ENCODE measurements around the gene IPO4. TPM values are rescaled to one million over a fixed set of nuclear protein-coding genes. Genes with fewer than 3 reads are reported as not detected.

Gene IPO4
- total and polyA plus RNA-seq, 3 experiments from 2014 or later, result 20.9 to 172 (median 164) TPM

GRCh38 chr14:24155100-24155499 is 33.5 kb downstream of the IPO4 start:
- no peaks in the 10 kb centered on the region for H3K9me3 ChIP-seq (ENCODE audit: low read length)
- H3K4me1 ChIP-seq (ENCODE audit: insufficient read depth, low read length), result peaks cover 3% of the 10 kb centered on the region
- no peak overlapping the region for H3K4me3 ChIP-seq (ENCODE audit: low read length)
- peak overlapping the region in 4 of 8 donors; percentile 24 to 91 (median 83) for H3K27ac Mint-ChIP-seq
- H3K36me3 Mint-ChIP-seq, result peaks cover 12 to 71% (median 14%) of the 10 kb centered on the region in 3 donors
- no peaks in the 10 kb centered on the region for H3K9me3 Mint-ChIP-seq
- DNase-seq, result no peak
- H3K4me3 Mint-ChIP-seq, result no peak overlapping the region
- H3K36me3 ChIP-seq (ENCODE audit: insufficient read depth, low read length), result peaks cover 56% of the 10 kb centered on the region
- H3K27me3 Mint-ChIP-seq, result no peaks in the 10 kb centered on the region
- POLR2A ChIA-PET, result interaction anchor here (0.6 kb wide), 2 partner anchors 14 to 103 kb away, joined by 3 read pairs; no protein-coding TSS in a partner anchor
- no peak overlapping the region for H3K27ac ChIP-seq (ENCODE audit: low read depth, low read length)
- CTCF ChIA-PET, result interaction anchor here (1.8 kb wide), 1 partner anchor 46 kb away, joined by 5 read pairs; no protein-coding TSS in a partner anchor
- H3K27me3 ChIP-seq (ENCODE audit: insufficient read depth, low read length, poor library complexity, severe bottlenecking), result no peaks in the 10 kb centered on the region
- peaks cover 8 to 21% (median 13%) of the 10 kb centered on the region in 3 donors for H3K4me1 Mint-ChIP-seq

- no peaks in the 10 kb centered on the region for H3K9me3 Mint-ChIP-seq
- H3K4me1 Mint-ChIP-seq, result peaks cover 22 to 40% (median 31%) of the 10 kb centered on the region in 3 donors
- H3K36me3 Mint-ChIP-seq, result peaks cover 8 to 74% (median 10%) of the 10 kb centered on the region in 3 donors
- POLR2A ChIA-PET, result interaction anchor here (0.5 kb wide), 2 partner anchors 24 to 1580 kb away, joined by 4 to 8 read pairs; no protein-coding TSS in a partner anchor
- H3K4me3 Mint-ChIP-seq, result peak overlapping the region in 2 of 7 donors; percentile 36 to 98
- peak overlapping the region in 1 of 8 donors; percentile 61 for H3K27ac Mint-ChIP-seq
- Histone ChIP-seq H3K4me3 (ENCODE audit: low read length) (no peak overlapping the region), H3K4me1 (ENCODE audit: insufficient read depth, low read length) (peaks cover 26% of the 10 kb centered on the region), H3K36me3 (ENCODE audit: insufficient read depth, low read length) (peaks cover 56% of the 10 kb centered on the region), H3K9me3 (ENCODE audit: low read length) (no peaks in the 10 kb centered on the region), H3K27me3 (ENCODE audit: insufficient read depth, low read length, poor library complexity, severe bottlenecking) (no peaks in the 10 kb centered on the region), H3K27ac (ENCODE audit: low read depth, low read length) (no peak overlapping the region)
- H3K27me3 Mint-ChIP-seq, result no peaks in the 10 kb centered on the region
- DNase-seq, result no peak
- CTCF ChIA-PET, result interaction anchor here (0.9 to 3.7 kb wide), 6 partner anchors 9 to 93 kb away, joined by 3 to 36 read pairs (median 4); partner anchors contain the start of genes EMC9, IRF9 and PSME1
These were observed 37.1 kb downstream of the IPO4 start for GRCh38 chr14:24151404-24152080.

- Histone ChIP-seq H3K9me3 (ENCODE audit: low read length) (no peaks in the 10 kb centered on the region), H3K27me3 (ENCODE audit: insufficient read depth, low read length, poor library complexity, severe bottlenecking) (no peaks in the 10 kb centered on the region), H3K4me3 (ENCODE audit: low read length) (no peak overlapping the region), H3K4me1 (ENCODE audit: insufficient read depth, low read length) (peaks cover 27% of the 10 kb centered on the region), H3K27ac (ENCODE audit: low read depth, low read length) (no peak overlapping the region), H3K36me3 (ENCODE audit: insufficient read depth, low read length) (peaks cover 56% of the 10 kb centered on the region)
- Mint-ChIP-seq H3K4me1 (peaks cover 27 to 44% (median 36%) of the 10 kb centered on the region in 3 donors), H3K4me3 (peak overlapping the region in 2 of 7 donors; percentile 36 to 98), H3K27ac (peak overlapping the region in 1 of 8 donors; percentile 23), H3K36me3 (peaks cover 8 to 76% (median 10%) of the 10 kb centered on the region in 3 donors), H3K27me3 (no peaks in the 10 kb centered on the region), H3K9me3 (no peaks in the 10 kb centered on the region)
- ChIA-PET CTCF (interaction anchor here (0.9 to 3.7 kb wide), 5 partner anchors 10 to 70 kb away, joined by 3 to 36 read pairs (median 4); partner anchors contain the start of genes EMC9, IRF9 and PSME1), POLR2A (interaction anchor here (0.5 kb wide), 1 partner anchor 1580 kb away, joined by 8 read pairs; no protein-coding TSS in a partner anchor)
- DNase-seq, result no peak
These were observed 37.6 kb downstream of the IPO4 start for GRCh38 chr14:24150993-24151392.

GRCh38 chr14:24150567-24150966 is 38.0 kb downstream of the IPO4 start:
- CTCF ChIA-PET, result interaction anchor here (0.9 to 3.7 kb wide), 5 partner anchors 10 to 70 kb away, joined by 3 to 36 read pairs (median 4); partner anchors contain the start of genes EMC9, IRF9 and PSME1
- no peaks in the 10 kb centered on the region for H3K27me3 ChIP-seq (ENCODE audit: insufficient read depth, low read length, poor library complexity, severe bottlenecking)
- H3K4me3 ChIP-seq (ENCODE audit: low read length), result no peak overlapping the region
- Mint-ChIP-seq H3K4me3 (peak overlapping the region in 1 of 7 donors; percentile 98), H3K27ac (peak overlapping the region in 2 of 8 donors; percentile 23 to 75), H3K36me3 (peaks cover 4 to 76% (median 6%) of the 10 kb centered on the region in 3 donors), H3K27me3 (no peaks in the 10 kb centered on the region), H3K4me1 (peaks cover 31 to 49% (median 40%) of the 10 kb centered on the region in 3 donors), H3K9me3 (no peaks in the 10 kb centered on the region)
- peaks cover 31% of the 10 kb centered on the region for H3K4me1 ChIP-seq (ENCODE audit: insufficient read depth, low read length)
- DNase-seq, result no peak
- POLR2A ChIA-PET, result interaction anchor here (0.5 kb wide), 1 partner anchor 1579 kb away, joined by 8 read pairs; no protein-coding TSS in a partner anchor
- peaks cover 52% of the 10 kb centered on the region for H3K36me3 ChIP-seq (ENCODE audit: insufficient read depth, low read length)
- H3K9me3 ChIP-seq (ENCODE audit: low read length), result no peaks in the 10 kb centered on the region
- no peak overlapping the region for H3K27ac ChIP-seq (ENCODE audit: low read depth, low read length)

GRCh38 chr14:24150061-24150460 is 38.6 kb downstream of the IPO4 start:
- peak overlapping the region in 2 of 7 donors; percentile 12 to 98 for H3K4me3 Mint-ChIP-seq
- peaks cover 35 to 54% (median 45%) of the 10 kb centered on the region in 3 donors for H3K4me1 Mint-ChIP-seq
- no peak overlapping the region for H3K27ac ChIP-seq (ENCODE audit: low read depth, low read length)
- ChIA-PET POLR2A (interaction anchor here (0.6 kb wide), 1 partner anchor 27 kb away, joined by 3 read pairs; no protein-coding TSS in a partner anchor), CTCF (interaction anchor here (1.1 to 3.7 kb wide), 4 partner anchors 11 to 69 kb away, joined by 3 to 36 read pairs (median 6); partner anchors contain the start of genes IRF9 and PSME1)
- peaks cover 48% of the 10 kb centered on the region for H3K36me3 ChIP-seq (ENCODE audit: insufficient read depth, low read length)
- no peaks in the 10 kb centered on the region for H3K27me3 Mint-ChIP-seq
- peaks cover 3 to 72% (median 3%) of the 10 kb centered on the region in 3 donors for H3K36me3 Mint-ChIP-seq
- H3K9me3 ChIP-seq (ENCODE audit: low read length), result no peaks in the 10 kb centered on the region
- H3K4me1 ChIP-seq (ENCODE audit: insufficient read depth, low read length), result peaks cover 36% of the 10 kb centered on the region
- H3K27me3 ChIP-seq (ENCODE audit: insufficient read depth, low read length, poor library complexity, severe bottlenecking), result no peaks in the 10 kb centered on the region
- no peak overlapping the region for H3K27ac Mint-ChIP-seq
- no peaks in the 10 kb centered on the region for H3K9me3 Mint-ChIP-seq
- no peak for DNase-seq
- H3K4me3 ChIP-seq (ENCODE audit: low read length), result no peak overlapping the region

GRCh38 chr14:24149302-24149969 is 39.2 kb downstream of the IPO4 start:
- Mint-ChIP-seq H3K4me1 (peaks cover 37 to 56% (median 51%) of the 10 kb centered on the region in 3 donors), H3K36me3 (peaks cover under 1 to 70% (median 4%) of the 10 kb centered on the region in 3 donors), H3K27me3 (no peaks in the 10 kb centered on the region), H3K27ac (peak overlapping the region in 5 of 8 donors; percentile 40 to 96 (median 79)), H3K4me3 (peak overlapping the region; percentile 23 to 98 (median 85)), H3K9me3 (no peaks in the 10 kb centered on the region)
- POLR2A ChIA-PET, result interaction anchor here (0.6 kb wide), 1 partner anchor 27 kb away, joined by 3 read pairs; no protein-coding TSS in a partner anchor
- Histone ChIP-seq H3K27ac (ENCODE audit: low read depth, low read length) (no peak overlapping the region), H3K27me3 (ENCODE audit: insufficient read depth, low read length, poor library complexity, severe bottlenecking) (no peaks in the 10 kb centered on the region), H3K4me1 (ENCODE audit: insufficient read depth, low read length) (peaks cover 43% of the 10 kb centered on the region), H3K36me3 (ENCODE audit: insufficient read depth, low read length) (peaks cover 48% of the 10 kb centered on the region), H3K4me3 (ENCODE audit: low read length) (no peak overlapping the region), H3K9me3 (ENCODE audit: low read length) (no peaks in the 10 kb centered on the region)
- CTCF ChIA-PET, result interaction anchor here (1.4 to 3.7 kb wide), 4 partner anchors 11 to 68 kb away, joined by 3 to 36 read pairs (median 6); partner anchors contain the start of genes IPO4 and IRF9
- no peak for DNase-seq

GRCh38 chr14:24147761-24148428 is 40.7 kb downstream of the IPO4 start:
- DNase-seq, result no peak
- H3K36me3 ChIP-seq (ENCODE audit: insufficient read depth, low read length), result peaks cover 59% of the 10 kb centered on the region
- H3K4me1 Mint-ChIP-seq, result peaks cover 45 to 66% (median 64%) of the 10 kb centered on the region in 3 donors
- H3K27me3 ChIP-seq (ENCODE audit: insufficient read depth, low read length, poor library complexity, severe bottlenecking), result no peaks in the 10 kb centered on the region
- H3K9me3 ChIP-seq (ENCODE audit: low read length), result no peaks in the 10 kb centered on the region
- H3K27ac Mint-ChIP-seq, result peak overlapping the region; percentile 74 to 97 (median 88)
- peaks cover 49% of the 10 kb centered on the region for H3K4me1 ChIP-seq (ENCODE audit: insufficient read depth, low read length)
- H3K9me3 Mint-ChIP-seq, result no peaks in the 10 kb centered on the region
- H3K36me3 Mint-ChIP-seq, result peaks cover 0 to 81% (median 7%) of the 10 kb centered on the region in 3 donors
- peak overlapping the region; percentile 86 to 100 (median 95) for H3K4me3 Mint-ChIP-seq
- ChIA-PET POLR2A (interaction anchor here (0.6 to 3.2 kb wide), 6 partner anchors 11 to 47 kb away, joined by 3 to 36 read pairs (median 6); partner anchors contain the start of genes DCAF11, IRF9, NRL and PSME1), CTCF (interaction anchor here (0.9 to 4.5 kb wide), 10 partner anchors 9 to 95 kb away, joined by 3 to 50 read pairs (median 6); partner anchors contain the start of genes CHMP4A, IRF9, PSME1 and TINF2)
- H3K4me3 ChIP-seq (ENCODE audit: low read length), result peak overlapping the region; percentile 99
- H3K27me3 Mint-ChIP-seq, result no peaks in the 10 kb centered on the region
- peak overlapping the region; percentile 78 for H3K27ac ChIP-seq (ENCODE audit: low read depth, low read length)
